Hypothalamus (tissue), 51 donors: ENCODE data around the gene DOCK1.
A peak's percentile ranks its signal among the peaks of the same experiment; 100 is the strongest.

Source experiments
- DNase-seq, 51 donors: peaks; one replicate each; lab custom pipeline; 2025; lab: John Stamatoyannopoulos, UW

DOCK1 gene

GRCh38 chr10:127027786-127028185, 122.6 kb downstream of the DOCK1 start:
- DNase-seq: no peak

- no peak for DNase-seq
Measured at GRCh38 chr10:127028556-127028955, 123.3 kb downstream of the DOCK1 start.

- no peak for DNase-seq
Measured at GRCh38 chr10:127029061-127029460, 123.8 kb downstream of the DOCK1 start.

GRCh38 chr10:127033216-127034033, 128.2 kb downstream of the DOCK1 start:
- DNase-seq: peak in 7 of 51 donors; percentile 6 to 54 (median 21)

- no peak for DNase-seq
Measured at GRCh38 chr10:127034034-127034633, 128.9 kb downstream of the DOCK1 start.

- peak in 8 of 51 donors; percentile 18 to 80 (median 26) for DNase-seq
Measured at GRCh38 chr10:127034790-127035189, 129.6 kb downstream of the DOCK1 start.

GRCh38 chr10:127035827-127036226, 130.6 kb downstream of the DOCK1 start:
- DNase-seq: no peak

GRCh38 chr10:127036987-127037386, 131.8 kb downstream of the DOCK1 start:
- no peak for DNase-seq

GRCh38 chr10:127039435-127039834, 134.2 kb downstream of the DOCK1 start:
- no peak for DNase-seq

GRCh38 chr10:127040756-127041155, 135.5 kb downstream of the DOCK1 start:
- DNase-seq: no peak

- no peak for DNase-seq
Measured at GRCh38 chr10:127041552-127041951, 136.3 kb downstream of the DOCK1 start.

GRCh38 chr10:127043301-127043700, 138.1 kb downstream of the DOCK1 start:
- no peak for DNase-seq

GRCh38 chr10:127044186-127044585, 139.0 kb downstream of the DOCK1 start:
- DNase-seq: no peak

- DNase-seq: no peak
Measured at GRCh38 chr10:127046975-127047877, 142.0 kb downstream of the DOCK1 start.

GRCh38 chr10:127047878-127048238, 142.6 kb downstream of the DOCK1 start:
- DNase-seq: no peak

GRCh38 chr10:127048630-127049029, 143.4 kb downstream of the DOCK1 start:
- DNase-seq: no peak

- DNase-seq: no peak
Measured at GRCh38 chr10:127052001-127052400, 146.8 kb downstream of the DOCK1 start.

GRCh38 chr10:127055263-127055662, 150.0 kb downstream of the DOCK1 start:
- no peak for DNase-seq

GRCh38 chr10:127059314-127059713, 154.1 kb downstream of the DOCK1 start:
- DNase-seq: no peak

GRCh38 chr10:127063762-127064161, 158.5 kb downstream of the DOCK1 start:
- DNase-seq: no peak

- no peak for DNase-seq
Measured at GRCh38 chr10:127064474-127064873, 159.2 kb downstream of the DOCK1 start.
